ENCODE data around the gene UNC13C.

DNA sequence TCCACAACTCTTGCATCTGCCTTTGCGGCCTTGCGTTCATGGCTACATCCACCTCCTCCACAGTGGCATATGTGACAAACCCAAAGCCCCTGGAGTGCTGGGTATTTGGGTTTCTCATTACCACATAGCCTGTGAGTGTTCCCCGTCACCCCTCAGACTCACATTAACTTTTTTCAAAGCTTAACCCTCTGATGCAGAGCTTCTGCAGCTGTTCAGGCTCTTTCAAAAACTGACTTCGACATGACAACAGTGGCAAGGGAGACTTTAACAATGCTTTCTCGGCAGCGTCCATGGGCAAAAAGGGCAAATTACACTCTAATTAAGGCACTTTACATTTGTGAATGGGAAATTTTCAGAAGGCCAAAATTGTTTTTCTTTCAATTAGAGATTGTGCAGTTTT is 343.2 kb downstream of the UNC13C start:
- TF ChIP-seq CTCF (conservative IDR thresholded peaks at IDR 0.05 in 1 of 2, IDR thresholded peaks at IDR 0.05 in 1 of 2; ENCODE audit: extremely low read depth in 1 of 2, insufficient read depth in 1 of 2, low read depth in 1 of 2, low read length in 2 of 2) (no peak), EZH2 (IDR thresholded peaks at IDR 0.05; ENCODE audit: borderline replicate concordance, low read length) (no peak)
